Measurements from ENCODE around the gene SNAP25.

The SNAP25 gene

DNA sequence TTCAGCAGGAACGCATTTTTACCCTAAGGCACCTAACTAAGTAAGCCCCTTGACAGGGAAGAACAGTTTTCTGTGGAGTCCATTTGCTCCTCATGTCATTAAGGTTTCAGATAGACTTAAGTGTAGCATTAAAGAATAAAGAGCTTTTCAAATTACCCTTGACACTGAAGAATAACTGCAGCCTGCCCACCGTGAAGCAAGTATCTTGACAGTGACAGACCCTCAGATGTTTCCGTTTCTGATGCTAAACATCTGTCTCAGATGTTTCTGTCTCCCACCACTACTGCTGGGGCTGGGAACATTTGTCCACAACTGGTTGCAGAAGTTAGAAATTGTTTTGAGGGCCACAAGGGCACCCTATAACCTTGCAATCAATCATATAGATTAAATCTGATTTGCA, 50.0 kb downstream of the SNAP25 start:
- DNase-seq, result no peak

DNA sequence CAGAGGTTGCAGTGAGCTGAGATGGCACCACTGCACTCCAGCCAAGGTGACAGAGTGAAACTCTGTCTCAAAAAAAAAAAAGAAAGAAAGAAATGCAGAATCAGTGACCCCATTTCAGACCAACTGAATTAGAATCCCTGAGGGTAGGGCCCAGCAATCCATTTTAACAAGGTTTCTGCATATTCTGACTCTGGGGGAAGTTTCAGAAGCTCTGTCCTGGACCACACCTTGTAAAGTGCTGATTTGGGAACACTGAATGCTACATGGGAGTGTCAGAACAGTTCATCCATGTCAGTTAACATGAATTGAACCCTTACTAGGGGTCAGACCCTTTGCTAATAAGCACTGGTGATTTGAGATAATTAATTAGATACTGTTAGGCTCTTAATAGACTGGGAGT, 52.0 kb downstream of the SNAP25 start:
- DNase-seq, result no peak

DNA sequence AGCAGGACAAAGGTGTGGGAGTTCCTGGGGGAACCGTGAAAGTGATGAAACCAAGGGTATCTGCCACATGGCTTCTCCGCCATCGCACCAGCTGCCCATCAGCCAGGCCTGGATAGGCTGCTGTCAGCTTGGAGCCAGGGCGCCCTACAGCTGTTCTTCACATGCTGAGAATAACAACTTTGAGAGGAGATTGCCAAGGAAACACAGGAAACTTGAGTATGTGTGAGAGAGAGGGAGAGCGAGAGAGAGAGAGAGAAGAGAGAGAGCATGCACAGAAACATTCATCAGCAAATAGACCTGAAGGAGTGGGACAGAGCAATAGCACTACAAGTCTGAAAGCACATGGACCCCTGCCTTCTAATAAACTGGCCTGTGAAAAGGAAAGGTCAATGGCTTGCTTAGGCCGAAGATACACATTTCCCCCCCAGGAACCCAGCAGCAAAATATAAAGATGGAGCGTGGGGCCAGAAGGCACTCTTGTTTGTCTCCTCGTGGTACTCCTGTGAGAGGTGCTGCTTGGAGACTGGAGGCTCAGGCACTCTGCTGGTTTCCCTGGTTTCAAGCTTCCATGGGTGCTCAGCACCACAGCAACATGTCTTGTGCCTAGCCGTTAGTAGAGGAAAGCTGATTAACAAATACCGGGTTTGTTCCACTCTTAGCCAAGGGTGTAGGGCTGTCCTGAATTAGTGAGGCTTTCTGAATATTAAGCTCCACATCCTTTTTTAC, 53.0 kb downstream of the SNAP25 start:
- no peak for DNase-seq

- no peak for DNase-seq
These were observed 58.4 kb downstream of the SNAP25 start for GRCh38 chr20:10276878-10277580.

GRCh38 chr20:10277616-10278015, 59.0 kb downstream of the SNAP25 start:
- no peak for DNase-seq

GRCh38 chr20:10278412-10278811, 59.8 kb downstream of the SNAP25 start:
- DNase-seq, result no peak

- DNase-seq, result no peak
These were observed 61.6 kb downstream of the SNAP25 start for GRCh38 chr20:10280018-10280908.

GRCh38 chr20:10281911-10282310, 63.3 kb downstream of the SNAP25 start:
- DNase-seq, result no peak

- no peak for DNase-seq
These were observed 64.4 kb downstream of the SNAP25 start for GRCh38 chr20:10282979-10283456.

GRCh38 chr20:10286356-10286755, 67.7 kb downstream of the SNAP25 start:
- DNase-seq, result no peak

GRCh38 chr20:10288421-10288820, 69.8 kb downstream of the SNAP25 start:
- no peak for DNase-seq

DNA sequence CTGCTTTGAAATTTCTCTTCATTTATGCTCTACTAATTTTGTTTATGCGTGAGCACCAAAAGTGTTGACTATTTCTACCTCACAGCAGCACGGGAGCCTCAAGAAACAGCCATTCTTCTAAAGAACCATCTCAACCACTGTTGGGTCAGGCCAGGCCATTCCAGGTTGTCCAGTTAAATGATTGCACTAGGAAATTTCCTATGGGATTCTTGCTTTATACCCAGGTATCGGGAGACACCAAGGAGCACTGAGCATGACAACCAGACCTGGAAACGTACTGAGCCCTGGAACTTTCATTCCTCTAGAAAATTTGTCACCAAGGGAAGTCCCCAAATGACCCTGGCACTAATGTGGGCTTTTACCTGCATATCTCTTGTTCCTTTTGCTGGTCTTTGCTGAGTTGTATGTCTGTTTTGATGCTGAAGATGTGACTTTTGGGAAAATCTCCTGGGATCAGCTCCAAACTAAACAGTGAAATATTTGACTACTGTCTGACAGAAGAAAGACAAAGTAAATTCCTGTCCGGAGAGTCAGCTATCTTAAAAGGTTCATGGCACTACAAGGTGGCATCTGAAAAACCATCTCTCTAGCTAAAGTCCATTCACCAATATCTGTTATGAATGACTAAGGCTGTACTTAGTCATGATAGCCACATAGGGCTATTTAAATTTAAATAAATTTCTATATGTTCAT, 70.5 kb downstream of the SNAP25 start:
- no peak for DNase-seq

GRCh38 chr20:10291568-10292248, 73.1 kb downstream of the SNAP25 start:
- no peak for DNase-seq

DNA sequence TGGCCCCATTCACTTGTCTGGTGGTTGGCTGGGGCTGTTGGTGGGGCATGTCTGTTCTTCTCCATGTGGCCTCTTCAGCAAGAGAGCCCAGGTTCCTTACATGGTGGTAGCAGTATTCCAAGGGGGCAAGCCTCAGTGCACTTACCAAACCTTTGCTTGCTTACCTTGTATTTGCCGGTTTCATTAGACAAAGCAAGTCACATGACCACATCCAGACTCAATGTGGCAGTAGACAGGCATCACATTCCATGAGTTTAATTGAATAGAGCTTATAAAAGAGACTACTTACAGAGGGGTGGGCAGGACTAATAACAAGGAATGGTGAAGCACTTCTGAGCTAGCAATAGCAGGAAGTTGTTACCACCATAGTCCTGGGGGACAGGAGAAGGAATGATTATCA, 78.6 kb downstream of the SNAP25 start:
- DNase-seq, result no peak

DNA sequence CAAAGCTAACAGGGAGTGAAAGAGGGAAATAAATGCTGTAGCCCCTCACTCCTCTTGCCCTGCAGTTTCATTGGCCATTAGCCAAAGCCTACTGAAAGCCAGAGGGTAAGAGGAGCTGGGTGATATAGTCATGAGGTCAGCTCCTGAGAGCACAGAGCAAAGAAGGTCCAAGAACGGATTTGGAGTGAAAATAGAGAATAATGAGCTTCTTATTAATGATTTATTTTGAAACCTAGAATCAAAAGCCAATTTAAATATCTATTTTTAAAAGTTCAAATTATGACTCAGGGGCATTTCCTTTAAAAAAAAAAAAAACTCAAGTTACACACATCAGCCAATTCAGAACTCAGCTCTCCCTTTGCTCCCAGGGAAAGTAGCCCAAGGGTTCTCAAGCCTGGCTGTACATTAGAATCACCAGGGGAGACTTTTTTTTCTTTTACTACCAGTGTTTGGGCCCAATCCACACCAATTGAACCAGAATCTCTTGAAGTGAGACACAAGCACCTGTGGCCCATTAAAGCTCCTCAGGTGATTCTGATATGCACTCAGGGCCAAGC, 79.1 kb downstream of the SNAP25 start:
- DNase-seq, result no peak

DNA sequence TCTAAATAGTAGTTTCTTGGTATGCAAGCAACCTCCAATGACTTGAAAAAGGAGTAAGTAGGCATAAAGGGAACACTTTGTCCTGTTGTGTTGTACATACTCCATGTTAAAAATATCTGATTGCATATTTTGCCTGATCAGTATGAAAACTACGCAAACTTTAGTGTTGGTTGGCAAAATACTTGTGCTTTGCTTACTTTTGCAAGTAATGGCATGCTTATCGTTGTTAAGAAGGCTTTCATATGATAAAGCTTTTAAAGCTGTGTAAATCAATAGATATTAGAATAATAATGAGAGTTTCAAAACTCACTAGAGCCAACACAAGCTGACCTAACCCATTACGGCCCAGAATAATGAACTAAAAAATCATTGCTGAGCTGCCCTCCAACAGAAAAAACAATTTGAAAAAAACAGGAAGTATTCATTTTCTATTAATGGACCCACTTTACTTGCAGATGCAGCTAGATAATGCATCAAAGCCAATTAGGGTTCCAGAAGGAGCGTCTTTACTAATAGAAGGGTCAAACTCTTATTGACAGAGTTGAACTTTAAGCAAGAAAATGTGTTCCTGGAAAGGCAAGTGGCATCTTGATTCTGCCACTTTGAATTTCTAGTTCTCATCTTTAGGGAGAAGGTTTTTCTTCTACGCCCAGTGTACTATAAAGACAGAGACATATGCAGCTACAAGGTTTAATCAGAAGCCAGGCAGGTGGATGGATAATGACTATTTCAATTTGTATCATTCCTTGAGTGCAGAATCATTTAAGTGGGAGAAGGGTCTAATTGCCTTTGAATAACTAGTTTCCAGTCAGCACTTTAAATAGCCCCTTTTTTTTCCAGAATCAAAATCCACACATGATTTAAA, 82.2 kb downstream of the SNAP25 start:
- no peak for DNase-seq

DNA sequence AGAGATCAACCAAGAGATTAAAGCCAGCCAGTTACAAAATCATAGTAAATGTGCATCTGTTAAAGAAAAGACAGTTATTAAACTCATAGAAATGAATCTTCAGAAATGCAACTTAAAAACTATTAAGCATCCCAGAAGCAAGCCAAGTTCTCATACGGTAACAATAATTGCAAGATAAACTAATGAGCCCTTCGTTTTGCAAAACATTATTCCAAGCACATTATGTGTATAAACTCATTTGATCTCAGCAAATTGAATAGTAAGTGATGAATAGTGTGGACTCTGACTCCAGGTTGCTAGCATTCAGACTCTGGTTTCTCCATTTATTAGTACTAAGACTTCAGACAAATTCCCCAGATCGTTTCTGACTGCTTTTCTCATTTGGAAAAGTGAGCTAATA, 85.2 kb downstream of the SNAP25 start:
- DNase-seq, result no peak

DNA sequence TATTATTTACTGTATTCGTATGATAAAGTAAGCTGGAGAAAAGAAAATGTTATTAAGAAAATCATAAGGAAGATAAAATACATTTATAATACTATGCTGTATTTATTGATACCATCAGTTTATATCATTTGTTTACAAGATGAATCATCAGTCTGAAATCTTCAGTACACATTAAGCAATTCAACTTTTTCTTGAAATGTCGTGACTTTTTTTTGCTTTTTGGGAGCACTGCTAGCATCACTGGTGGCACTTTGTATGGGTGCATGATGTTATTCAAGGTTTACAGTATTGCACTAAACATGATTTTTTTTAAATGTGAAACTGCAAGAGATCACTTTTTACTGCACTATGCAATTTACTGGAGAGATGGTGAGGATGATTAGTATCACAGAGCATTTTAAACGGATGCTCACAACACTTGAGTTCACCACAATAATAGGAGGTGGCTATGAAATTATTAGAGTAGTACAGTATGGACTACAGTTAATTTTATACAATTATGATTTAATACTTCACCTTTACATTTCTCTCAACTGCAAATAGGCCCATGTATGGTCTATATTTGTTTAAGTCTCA, 85.9 kb downstream of the SNAP25 start:
- DNase-seq, result no peak

DNA sequence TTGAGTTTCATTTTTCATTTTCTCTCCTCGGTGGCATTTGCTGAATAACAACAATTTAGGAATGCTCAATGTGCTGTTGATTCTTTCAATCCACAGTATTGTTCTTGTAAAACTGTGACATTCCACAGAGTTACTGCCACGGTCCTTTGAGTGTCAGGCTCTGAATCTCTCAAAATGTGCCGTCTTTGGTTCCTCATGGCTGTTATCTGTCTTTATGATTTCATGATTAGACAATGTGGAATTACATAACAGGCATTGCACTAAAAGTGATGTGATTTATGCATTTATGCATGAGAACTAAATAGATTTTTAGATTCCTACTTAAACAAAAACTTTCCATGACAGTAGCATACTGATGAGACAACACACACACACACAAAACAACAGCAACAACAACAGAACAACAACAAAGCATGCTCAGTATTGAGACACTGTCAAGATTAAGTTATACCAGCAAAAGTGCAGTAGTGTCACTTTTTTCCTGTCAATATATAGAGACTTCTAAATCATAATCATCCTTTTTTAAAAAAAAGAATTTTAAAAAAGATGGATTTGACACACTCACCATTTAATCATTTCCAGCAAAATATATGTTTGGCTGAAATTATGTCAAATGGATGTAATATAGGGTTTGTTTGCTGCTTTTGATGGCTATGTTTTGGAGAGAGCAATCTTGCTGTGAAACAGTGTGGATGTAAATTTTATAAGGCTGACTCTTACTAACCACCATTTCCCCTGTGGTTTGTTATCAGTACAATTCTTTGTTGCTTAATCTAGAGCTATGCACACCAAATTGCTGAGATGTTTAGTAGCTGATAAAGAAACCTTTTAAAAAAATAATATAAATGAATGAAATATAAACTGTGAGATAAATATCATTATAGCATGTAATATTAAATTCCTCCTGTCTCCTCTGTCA, 88.1 kb downstream of the SNAP25 start:
- DNase-seq, result no peak
